Breast epithelium (tissue), 4 donors: ENCODE results near the gene TBC1D9B. TPM values are rescaled to one million over a fixed set of nuclear protein-coding genes. Genes with fewer than 3 reads are reported as not detected.

Experiments
- DNase-seq, 2 donors: peaks; one replicate each; pipeline ENCODE4 v3.0.0-alpha.2; 2019; ENCODE audit warnings: low spot score in 2 of 2
- H3K27ac ChIP-seq, 2 donors: fragments of 200-600 bp; sonication (generic) in 1 of 2; one replicate each; pipeline ENCODE4 v1.5.1; 2016 to 2019; ENCODE audit warnings: mild to moderate bottlenecking in 1 of 2
- H3K27me3 ChIP-seq, 2 donors: fragments of 200-600 bp; sonication (generic) in 1 of 2; one replicate each; pipeline versions ENCODE4 v1.5.1 to v1.6.0; 2017 to 2019; ENCODE audit warnings: control low read depth in 1 of 2, mild to moderate bottlenecking in 1 of 2
- H3K36me3 ChIP-seq: fragments of 200-600 bp; one replicate; pipeline ENCODE4 v1.5.1; 2019
- H3K4me1 ChIP-seq, 2 donors: fragments of 200-600 bp; sonication (generic); one replicate each; pipeline ENCODE4 v1.5.1; 2016 to 2019; ENCODE audit warnings: control low read depth in 1 of 2
- H3K4me3 ChIP-seq, 3 donors: fragments of 200-600 bp; sonication (generic); 1 replicate in 2 of 3; 2 replicates in 1 of 3; pipeline ENCODE4 v1.5.1; 2016 to 2019; ENCODE audit warnings: mild to moderate bottlenecking in 3 of 3, moderate library complexity in 2 of 3
- H3K9me3 ChIP-seq, 2 donors: fragments of 200-600 bp; sonication (generic) in 1 of 2; one replicate each; pipeline ENCODE4 v1.5.1; 2016 to 2019; ENCODE audit warnings: control low read depth in 1 of 2
- POLR2A ChIP-seq: fragments of 450-650 bp; IDR thresholded peaks from one replicate; pipeline ENCODE4 v1.6.1; 2016; ENCODE audit warnings: antibody characterized with exemption, mild to moderate bottlenecking, moderate library complexity
- POLR2AphosphoS5 ChIP-seq, 3 donors: sonication (generic); formaldehyde crosslinking; IDR thresholded peaks; one replicate each; pipeline ENCODE4 v1.6.1; 2017; ENCODE audit warnings: antibody characterized with exemption in 3 of 3
- intact Hi-C: fragments of 100-400 bp; cut with DNase I; formaldehyde crosslinking; loops from one replicate; pipeline ENCODE4 v1.15.1; 2023; ENCODE audit warnings: low total_unique reads
- total RNA-seq, 3 donors: library from RNA; depleted of rRNA; stranded (reverse); fragments of >200 nt; gene quantifications; one replicate each; pipeline ENCODE4 v1.1.0, GENCODE V29; 2016
- TF ChIP-seq, protein P1 (sequence below), 3 donors: fragments of 450-650 bp; IDR thresholded peaks; one replicate each; pipeline ENCODE4 v1.5.1; 2016 to 2017; ENCODE audit warnings: antibody characterized with exemption in 3 of 3, mild to moderate bottlenecking in 3 of 3, moderate library complexity in 3 of 3

TBC1D9B gene
- total RNA-seq, 3 donors from 2014 or later: 73.5 to 143 (median 105) TPM

DNA sequence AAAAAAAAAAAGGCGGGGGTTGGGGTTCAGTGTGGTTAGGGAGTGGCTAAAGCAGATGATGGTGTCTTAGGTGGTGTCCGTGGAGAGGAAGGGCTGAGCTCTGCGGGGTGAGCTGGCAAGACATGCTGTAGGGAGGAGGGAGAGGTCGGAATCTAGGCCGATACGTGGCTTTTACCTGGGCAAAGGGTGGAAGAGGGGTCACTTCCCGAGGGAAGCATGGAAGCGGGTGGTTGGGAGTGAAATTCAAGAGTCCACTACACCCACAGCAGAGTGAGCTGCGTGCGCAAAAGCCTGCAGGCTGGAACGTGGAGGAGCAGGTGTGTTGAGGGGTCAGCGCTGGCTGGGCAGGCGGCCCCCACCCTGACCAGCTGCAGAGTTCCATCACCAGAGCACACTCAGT lies 17.8 kb downstream of the TBC1D9B start:
- no peaks in the 10 kb centered on the region for H3K27me3 ChIP-seq
- intact Hi-C loops: no loop called here
- no peaks in the 10 kb centered on the region for H3K9me3 ChIP-seq
- no peak for DNase-seq
- H3K36me3 ChIP-seq: peaks cover 45% of the 10 kb centered on the region
- H3K4me3 ChIP-seq: no peak overlapping the region
- no peak for TF ChIP-seq POLR2AphosphoS5 (IDR thresholded peaks at IDR 0.05)
- no peak for TF ChIP-seq POLR2A
- TF ChIP-seq, protein P1, sequence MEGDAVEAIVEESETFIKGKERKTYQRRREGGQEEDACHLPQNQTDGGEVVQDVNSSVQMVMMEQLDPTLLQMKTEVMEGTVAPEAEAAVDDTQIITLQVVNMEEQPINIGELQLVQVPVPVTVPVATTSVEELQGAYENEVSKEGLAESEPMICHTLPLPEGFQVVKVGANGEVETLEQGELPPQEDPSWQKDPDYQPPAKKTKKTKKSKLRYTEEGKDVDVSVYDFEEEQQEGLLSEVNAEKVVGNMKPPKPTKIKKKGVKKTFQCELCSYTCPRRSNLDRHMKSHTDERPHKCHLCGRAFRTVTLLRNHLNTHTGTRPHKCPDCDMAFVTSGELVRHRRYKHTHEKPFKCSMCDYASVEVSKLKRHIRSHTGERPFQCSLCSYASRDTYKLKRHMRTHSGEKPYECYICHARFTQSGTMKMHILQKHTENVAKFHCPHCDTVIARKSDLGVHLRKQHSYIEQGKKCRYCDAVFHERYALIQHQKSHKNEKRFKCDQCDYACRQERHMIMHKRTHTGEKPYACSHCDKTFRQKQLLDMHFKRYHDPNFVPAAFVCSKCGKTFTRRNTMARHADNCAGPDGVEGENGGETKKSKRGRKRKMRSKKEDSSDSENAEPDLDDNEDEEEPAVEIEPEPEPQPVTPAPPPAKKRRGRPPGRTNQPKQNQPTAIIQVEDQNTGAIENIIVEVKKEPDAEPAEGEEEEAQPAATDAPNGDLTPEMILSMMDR (IDR thresholded peaks at IDR 0.05): no peak
- no peak overlapping the region for H3K27ac ChIP-seq
- H3K4me1 ChIP-seq: no peaks in the 10 kb centered on the region

DNA sequence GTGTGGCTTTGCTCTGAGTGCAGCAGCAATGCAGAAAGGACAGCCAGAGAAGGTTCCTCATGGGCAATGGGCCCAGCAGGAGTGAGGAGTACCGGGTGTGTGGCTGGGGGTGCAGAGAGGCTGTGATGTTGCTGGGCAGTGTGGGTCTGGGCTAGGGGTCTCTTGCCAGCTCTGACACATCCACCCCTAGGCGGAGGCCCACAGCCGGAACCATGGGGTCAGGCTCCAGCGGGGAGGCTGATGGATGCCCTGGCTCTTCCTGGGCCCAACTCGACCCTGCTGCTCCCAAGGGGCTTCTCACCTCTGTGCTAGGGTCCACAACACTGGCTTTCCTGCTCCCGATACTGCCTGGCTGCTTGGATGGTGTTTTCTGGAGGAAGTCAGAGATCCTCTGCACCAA lies 19.9 kb downstream of the TBC1D9B start:
- TF ChIP-seq POLR2A (no peak), POLR2AphosphoS5 (IDR thresholded peaks at IDR 0.05) (no peak)
- TF ChIP-seq, protein P1 (IDR thresholded peaks at IDR 0.05): no peak
- no peak overlapping the region for H3K27ac ChIP-seq
- no peak for DNase-seq
- no peaks in the 10 kb centered on the region for H3K27me3 ChIP-seq
- H3K4me3 ChIP-seq: no peak overlapping the region
- H3K9me3 ChIP-seq: peaks cover 9 to 15% of the 10 kb centered on the region in 2 donors
- intact Hi-C loops: no loop called here
- no peaks in the 10 kb centered on the region for H3K4me1 ChIP-seq
- H3K36me3 ChIP-seq: peaks cover 38% of the 10 kb centered on the region

DNA sequence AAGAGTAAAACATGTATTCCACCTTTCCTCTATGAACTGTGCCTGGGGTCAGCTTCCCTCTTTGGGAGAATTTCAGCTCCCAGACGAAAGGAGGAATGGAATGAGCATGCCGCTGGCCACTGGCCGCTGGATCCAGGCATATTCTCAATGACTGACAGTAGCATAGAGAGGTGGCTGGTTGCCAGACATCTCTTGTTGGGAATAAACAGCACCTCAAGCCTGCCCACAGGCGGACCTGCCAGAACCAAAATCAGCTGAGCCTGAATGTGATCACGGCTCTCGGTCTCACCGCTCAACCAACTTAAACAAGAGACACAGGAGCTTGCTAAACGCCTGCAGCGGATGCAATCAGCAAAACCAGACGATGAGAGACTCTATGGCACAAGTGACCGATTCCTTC lies 20.6 kb downstream of the TBC1D9B start:
- H3K4me3 ChIP-seq: no peak overlapping the region
- intact Hi-C loops: no loop called here
- H3K27ac ChIP-seq: no peak overlapping the region
- DNase-seq: no peak
- no peaks in the 10 kb centered on the region for H3K27me3 ChIP-seq
- peaks cover 11 to 21% of the 10 kb centered on the region in 2 donors for H3K9me3 ChIP-seq
- no peak for TF ChIP-seq POLR2AphosphoS5 (IDR thresholded peaks at IDR 0.05)
- TF ChIP-seq, protein P1 (IDR thresholded peaks at IDR 0.05): no peak
- no peak for TF ChIP-seq POLR2A
- H3K4me1 ChIP-seq: no peaks in the 10 kb centered on the region
- peaks cover 32% of the 10 kb centered on the region for H3K36me3 ChIP-seq

DNA sequence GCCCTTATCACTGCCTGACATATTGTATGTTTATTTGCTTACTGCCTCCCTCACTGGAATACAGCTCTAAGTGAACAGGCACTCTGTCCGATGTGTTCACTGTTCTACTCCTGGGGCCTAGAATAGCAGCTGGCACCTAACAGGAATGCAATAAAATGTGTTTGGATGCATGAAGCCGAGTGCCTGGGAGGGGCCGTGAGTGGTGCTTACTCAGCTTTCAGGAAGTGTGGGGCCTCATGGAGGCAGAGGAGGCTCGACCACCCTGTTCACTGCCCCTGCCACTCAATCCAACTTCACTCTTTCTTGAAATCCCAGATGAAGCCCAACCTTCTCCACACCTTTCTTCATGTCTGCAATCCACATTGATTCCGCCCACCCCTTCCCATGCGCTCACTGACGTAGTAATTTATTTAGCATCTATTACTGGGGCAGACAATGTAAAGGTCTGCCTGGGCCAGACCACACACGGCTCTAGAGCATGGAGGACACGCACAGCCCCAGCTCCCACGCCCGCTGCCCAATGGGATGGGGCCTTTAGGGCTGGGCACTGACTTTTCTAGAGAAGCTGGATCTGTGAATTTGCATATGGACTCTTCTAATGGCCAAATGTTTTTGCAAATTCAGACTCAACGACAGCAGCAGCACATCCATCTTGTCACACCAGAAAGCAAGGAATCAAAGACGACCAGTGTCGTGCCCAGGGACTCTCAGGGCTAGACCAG lies 21.3 kb downstream of the TBC1D9B start:
- intact Hi-C loops: no loop called here
- no peaks in the 10 kb centered on the region for H3K4me1 ChIP-seq
- TF ChIP-seq, protein P1 (IDR thresholded peaks at IDR 0.05): no peak
- H3K4me3 ChIP-seq: no peak overlapping the region
- H3K36me3 ChIP-seq: peaks cover 24% of the 10 kb centered on the region
- no peak overlapping the region for H3K27ac ChIP-seq
- peaks cover 11 to 21% of the 10 kb centered on the region in 2 donors for H3K9me3 ChIP-seq
- H3K27me3 ChIP-seq: no peaks in the 10 kb centered on the region
- DNase-seq: no peak

DNA sequence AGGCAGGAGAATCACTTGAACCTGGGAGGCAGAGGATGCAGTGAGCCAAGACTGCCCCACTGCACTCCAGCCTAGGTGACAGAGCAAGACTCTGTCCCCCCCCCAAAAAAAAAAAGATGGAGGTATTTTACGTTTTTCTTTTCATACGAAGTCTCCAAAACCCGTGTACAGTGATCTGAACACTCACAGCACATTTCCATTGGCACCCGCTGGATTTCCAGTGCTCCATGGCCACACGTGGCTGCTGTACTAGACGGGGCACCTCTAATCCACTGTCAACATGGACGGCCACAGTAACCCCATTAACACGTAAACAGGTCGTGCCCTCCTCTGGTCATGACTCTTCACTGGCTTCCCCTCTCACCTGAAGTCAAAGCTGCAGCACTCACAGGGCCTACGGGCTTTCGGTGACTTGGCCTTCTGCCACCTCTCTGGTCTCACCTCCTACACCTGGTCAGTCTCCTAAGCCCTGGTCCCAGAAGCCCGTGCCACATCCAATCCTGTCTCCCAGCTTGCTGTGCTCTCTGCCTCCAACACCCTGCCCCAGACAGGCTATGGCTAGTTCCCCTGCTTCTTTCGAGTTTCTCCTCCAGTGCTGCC lies 22.1 kb downstream of the TBC1D9B start:
- Histone ChIP-seq H3K4me1 (no peaks in the 10 kb centered on the region), H3K36me3 (peaks cover 18% of the 10 kb centered on the region), H3K4me3 (no peak overlapping the region), H3K9me3 (peaks cover 11 to 21% of the 10 kb centered on the region in 2 donors), H3K27me3 (no peaks in the 10 kb centered on the region), H3K27ac (no peak overlapping the region)
- TF ChIP-seq POLR2AphosphoS5 (IDR thresholded peaks at IDR 0.05): no peak
- TF ChIP-seq POLR2A: no peak
- TF ChIP-seq, protein P1 (IDR thresholded peaks at IDR 0.05): no peak
- DNase-seq: peak in 1 of 2 donors; percentile 25
- intact Hi-C loops: no loop called here
